ENCODE results near the gene KCNK1.

Gene KCNK1

DNA sequence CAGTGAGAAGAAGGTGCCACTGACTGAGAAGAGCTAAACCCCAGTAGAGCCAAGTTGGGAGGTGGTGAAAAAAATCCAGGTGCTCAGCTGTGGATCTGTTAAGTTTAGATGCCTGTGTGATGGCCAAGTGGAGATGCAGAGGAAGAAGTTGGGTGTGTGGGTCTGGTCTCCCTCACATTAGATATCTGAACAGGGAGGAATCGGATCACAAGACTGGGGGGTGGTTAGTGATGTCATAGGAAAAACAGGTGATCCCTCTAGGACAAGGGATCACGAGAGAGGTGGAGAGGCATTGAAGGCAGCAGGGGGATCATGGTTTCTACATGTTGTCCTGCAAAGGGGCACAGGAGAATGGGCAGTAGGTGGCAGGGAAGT, 22.6 kb downstream of the KCNK1 start:
- DNase-seq (ENCODE audit: low spot score) = no peak

DNA sequence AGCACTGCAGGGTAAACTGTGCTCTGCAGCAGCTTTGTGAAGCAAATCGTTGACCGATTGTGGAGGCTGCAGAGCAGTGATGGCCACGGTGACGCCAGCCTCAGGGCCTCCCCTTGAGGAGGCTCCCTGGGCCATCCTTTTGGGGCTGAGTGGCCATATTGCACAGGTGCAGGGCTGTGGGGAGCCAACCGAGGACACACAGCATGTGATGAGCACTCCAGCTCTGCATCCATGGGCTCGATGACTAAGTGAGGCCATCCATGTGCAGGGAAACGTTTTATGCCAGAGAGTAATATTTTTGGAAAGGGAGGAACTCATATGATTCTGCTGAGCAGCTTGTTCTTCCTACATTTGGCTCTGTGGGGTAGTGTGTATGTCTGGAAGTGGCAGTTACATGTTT, 24.6 kb downstream of the KCNK1 start:
- DNase-seq (ENCODE audit: low spot score) = no peak

DNA sequence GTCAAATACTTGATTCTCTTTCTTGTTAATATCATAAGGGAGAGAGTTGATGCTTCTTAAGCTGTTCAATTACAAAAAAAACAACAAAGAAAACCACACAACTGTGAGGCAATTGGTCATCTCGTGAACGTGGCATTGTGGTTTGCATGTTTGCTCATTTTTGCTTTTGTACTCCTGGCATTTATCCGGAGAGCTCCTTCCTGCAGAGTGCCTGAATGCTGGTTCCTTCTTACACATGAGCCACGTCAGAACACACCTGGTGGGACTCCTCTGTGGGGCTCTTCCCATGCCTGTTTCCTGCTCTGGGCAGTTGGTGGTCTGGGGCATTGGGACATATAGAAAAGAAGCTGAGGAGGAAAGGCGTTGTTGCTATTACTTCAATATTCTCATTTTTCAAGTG, 25.7 kb downstream of the KCNK1 start:
- no peak for DNase-seq (ENCODE audit: low spot score)

DNA sequence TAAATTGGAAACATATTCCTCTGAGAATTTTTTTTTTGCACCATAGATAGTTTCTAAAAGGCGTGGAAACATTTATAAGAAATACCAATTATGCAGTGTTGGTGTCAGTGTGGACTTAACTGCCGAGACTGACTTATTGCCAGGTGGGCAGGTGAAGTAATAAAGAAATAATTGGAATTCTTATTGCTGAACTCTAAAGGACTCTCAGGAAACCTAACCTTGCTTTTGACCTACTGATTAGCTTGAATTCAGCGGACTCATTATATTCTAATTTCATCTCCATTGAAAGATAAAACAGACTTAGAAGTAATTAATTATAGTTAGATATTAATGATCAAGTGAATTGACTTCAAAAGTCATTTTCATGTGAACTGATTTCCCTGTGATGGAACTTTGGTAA, 26.3 kb downstream of the KCNK1 start:
- DNase-seq (ENCODE audit: low spot score) = no peak

DNA sequence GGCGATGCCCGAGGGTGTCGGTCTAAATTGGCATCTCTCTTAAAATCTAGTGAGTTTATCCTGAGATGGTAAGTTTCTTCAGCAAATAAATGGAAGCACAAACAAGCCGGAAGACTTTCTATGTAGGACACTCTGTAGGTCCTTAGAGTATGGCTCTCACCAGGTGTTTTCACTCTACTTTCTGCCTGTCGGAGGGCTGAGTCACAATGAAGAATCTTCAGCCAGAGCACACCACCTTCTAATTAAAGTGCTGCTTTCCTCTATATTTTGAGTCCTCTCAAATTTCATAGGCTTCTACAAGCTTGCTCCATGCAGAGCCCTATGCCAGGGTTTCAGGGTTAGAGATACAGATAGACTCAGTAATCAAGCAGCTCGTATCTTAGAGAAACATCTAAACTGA, 27.1 kb downstream of the KCNK1 start:
- no peak for DNase-seq (ENCODE audit: low spot score)

DNA sequence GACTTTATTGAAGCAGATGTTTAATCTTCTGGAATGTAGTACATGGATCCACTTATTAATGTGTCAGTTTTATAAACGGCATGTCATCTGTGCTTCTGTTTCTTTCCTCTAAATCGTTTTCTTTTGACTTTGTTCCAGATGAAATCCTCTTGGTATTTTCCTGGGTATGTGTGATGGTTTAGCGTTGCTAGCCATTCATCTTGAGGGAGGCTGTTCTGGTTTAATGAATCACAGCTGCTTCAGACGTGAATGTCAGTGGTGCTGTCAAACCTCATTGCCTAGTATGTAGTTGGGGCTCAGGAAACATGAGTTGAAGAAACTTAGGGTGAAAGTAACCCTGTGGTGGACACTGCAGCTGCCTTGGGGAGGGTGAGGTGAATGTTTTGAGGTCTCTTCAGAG, 33.2 kb downstream of the KCNK1 start:
- no peak for DNase-seq (ENCODE audit: low spot score)

DNA sequence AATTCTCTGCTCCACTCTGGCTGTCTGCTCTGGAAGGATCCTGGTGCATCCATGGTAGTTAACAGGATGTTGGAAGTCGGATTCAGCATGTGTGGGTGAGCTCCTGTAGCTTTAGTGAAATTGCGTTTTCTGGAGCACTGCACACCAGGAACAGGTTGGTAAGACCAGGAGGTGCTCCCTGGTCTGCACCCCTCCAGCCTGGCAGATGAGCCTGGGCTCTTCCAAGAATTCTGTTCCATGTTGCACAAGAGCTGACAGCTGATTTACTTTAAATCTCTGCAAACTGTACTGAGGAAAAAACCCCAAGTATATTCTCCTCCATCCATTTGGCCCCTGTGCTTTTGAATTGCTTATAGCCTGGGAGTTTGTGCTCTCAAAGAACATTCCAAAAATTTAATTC, 33.7 kb downstream of the KCNK1 start:
- no peak for DNase-seq (ENCODE audit: low spot score)

DNA sequence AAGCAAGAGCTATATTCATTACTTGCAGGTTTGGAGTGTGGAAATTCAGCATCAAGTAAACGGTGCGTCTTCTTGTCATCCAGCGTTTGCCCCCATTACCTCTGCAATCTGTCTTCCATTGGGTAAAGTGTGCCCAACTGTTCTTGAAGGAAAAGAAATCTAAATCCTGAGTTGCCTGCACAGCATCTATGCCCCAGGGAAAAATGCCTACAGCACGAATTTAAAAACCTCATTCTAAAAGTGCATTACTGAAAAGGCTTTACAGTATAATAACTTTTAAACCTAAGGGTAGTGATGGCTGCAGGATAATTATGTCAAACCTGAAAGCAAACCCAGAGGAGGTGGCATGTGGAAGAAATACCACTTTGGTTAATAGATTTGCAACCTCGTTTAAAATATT, 37.2 kb downstream of the KCNK1 start:
- DNase-seq (ENCODE audit: low spot score) = no peak

DNA sequence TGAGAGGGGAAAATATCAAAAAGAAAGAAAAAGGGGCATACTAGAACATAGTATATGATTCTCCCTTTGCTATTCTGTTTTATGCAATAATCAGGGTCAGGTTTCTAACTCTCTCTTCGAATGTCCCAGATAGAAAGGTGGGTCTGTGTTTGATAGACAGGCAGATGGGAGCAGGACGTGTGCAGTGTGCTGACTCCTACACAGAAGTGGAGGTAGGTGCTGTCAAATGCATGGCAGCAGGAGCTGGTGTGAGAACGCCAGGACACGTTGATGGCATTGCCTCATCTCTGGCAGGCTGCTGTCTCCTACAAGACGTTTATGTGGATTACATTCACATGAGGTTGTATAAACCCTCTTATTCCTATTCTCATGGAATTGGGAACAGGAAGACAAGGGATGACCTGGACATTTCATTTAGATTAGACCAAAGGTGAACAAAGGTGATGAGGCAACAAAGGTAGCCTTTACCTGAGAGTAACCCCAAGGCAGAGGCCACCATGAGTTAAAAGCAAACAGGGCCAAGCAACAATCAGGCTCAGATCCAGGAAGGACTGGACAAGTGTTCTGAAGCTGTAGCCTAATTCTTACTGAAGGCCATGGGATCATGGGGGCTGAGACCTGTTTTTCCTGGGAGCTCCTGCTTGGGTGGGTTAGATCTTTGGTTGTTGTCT, 37.8 kb downstream of the KCNK1 start:
- no peak for DNase-seq (ENCODE audit: low spot score)

DNA sequence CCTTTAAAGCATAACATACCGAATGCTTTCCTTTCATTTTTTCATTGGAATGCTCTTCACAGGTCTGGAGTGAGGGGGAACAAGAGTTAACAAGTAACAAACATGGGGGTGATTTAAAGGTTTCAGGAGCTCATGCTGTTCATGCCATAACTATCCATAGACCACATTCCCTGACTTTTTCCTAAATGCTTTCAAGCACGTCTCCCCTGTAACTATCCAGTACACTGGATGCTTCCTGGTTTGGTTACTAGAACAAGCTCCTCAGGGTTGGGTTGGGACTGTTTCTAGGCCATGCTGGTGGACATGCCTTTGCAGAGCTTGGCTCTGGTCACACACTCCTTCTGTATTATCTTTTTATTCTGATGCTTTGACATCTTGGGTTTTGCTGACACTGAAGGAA, 38.6 kb downstream of the KCNK1 start:
- DNase-seq (ENCODE audit: low spot score) = no peak

DNA sequence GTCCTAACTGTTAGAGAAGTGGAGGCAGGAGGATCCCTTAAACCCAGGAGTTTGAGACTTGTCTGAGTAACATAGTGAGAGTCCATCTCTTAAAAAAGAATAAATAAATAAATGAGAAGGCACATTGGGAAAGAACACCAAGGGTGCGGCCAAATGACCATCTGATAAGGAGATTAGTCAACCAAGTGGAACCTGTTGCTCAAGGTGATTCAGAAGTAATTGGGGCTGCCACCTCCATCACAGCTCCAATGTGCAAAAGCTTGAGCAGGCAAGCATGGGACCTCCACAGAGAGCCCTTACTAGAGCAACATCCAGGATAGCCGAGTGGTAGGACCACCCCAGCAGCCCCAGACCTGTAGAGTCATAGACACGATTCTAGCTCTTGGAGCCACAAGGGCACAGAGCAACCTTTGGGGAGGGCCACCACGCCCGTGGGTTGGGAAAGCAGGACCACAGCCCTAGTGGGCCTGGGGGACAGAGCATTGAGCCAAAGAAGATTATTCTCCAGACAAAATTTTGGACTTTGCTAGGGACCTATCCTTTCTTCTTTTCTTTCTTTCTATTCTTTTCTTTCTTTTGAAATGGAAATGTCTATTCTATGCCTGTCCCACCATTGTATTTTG, 40.9 kb downstream of the KCNK1 start:
- no peak for DNase-seq (ENCODE audit: low spot score)

DNA sequence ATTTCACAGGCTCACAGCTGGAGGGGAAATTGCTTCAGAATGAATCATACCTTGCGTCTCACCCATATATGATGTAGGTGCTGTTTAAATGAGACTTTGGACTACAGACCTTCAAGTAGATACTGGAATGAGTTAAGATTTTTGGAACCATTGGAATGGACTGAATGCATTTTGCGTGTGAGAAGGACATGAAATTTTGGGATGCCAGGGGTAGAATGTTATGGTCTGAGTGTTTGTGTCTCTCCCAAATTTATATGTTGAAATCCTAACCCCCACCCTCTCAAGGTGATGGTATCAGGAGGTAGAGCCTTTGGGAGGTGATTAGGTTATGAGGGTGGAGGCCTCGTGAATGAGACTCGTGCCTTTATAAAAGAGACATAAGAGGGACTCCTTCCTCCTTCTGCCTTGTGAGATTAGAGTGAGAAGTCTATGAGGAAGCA, 41.4 kb downstream of the KCNK1 start:
- no peak for DNase-seq (ENCODE audit: low spot score)

DNA sequence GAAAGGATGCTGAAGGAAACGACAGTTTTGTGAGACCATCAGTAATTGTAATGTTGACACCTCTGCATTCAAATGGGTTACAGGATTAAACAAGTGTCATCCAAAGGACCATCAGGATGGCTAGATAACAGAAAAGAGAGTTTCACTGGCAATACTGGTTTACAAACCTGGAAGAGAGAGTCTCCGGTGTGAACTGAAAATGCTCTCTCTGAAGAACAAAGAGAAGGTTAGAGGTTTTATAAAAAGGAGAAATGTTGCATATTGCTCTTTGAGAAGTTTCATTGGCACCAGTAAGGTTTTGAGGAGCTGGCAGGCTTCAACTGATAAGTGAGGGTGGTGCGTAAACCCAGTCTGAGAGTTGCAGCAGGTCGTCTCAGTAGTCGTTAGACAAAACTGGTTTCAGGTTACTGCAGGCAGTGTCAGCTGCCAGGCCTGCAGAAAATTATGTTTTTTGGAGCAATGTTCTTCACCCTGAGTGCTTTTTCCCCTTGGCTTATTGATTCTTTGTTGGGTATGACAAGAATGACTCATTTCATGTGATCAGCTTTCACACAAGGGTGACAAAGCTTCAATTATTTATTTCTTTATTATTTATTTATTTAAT, 42.2 kb downstream of the KCNK1 start:
- no peak for DNase-seq (ENCODE audit: low spot score)

DNA sequence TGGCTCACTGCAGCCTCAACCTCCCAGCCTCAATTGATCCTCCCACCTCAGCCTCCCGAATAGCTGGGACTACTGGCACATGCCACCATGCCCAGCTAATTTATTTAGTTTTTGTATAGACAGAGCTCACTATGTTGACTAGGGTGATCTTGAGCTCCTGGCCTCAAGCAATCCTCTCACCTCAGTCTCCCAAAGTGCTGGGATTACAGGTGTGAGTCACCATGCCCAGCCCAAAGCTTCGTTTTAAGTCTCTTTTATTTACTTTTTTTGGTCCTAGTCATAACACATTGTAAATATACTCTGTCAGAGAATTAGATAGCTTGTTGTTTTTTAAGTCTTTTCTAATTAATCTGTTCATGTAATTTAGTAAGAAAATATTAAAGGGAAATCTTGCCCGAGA, 42.8 kb downstream of the KCNK1 start:
- no peak for DNase-seq (ENCODE audit: low spot score)

DNA sequence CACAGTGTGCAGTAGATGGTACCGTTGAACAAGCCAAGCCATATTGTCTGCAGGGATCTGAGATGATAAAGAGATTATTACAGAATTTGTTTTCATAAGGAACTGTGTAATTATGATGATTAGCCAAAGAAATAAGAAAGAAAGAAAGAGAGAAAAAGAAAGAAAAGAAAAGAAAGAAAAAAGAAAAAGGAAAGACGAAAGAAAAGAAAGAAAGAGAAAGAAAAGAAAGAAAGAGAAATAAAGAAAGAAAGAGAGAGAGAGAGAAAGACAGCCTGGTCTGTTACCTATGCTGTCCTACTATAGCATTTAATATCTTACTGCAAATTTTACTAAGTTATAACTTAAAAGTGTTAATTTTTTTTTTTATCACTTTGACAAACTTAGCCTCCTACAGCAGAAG, 43.6 kb downstream of the KCNK1 start:
- DNase-seq (ENCODE audit: low spot score) = no peak

DNA sequence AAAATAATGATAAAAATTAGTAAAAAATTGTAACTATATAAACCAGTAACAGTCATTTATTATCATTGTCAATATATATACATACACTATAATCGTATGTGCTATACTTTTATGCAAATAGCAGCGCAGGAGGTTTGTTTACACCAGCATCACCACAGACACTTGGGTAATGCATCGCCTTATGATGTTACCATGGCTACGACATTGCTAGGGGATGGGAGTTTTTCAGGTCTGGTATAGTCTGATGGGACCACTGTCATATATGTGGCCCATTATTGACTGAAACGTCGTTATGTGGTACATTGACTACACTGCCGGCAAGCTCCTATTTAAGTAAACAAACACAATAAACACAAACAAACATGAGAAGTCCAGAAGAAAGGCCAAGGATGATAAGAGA, 45.6 kb downstream of the KCNK1 start:
- DNase-seq (ENCODE audit: low spot score) = no peak

DNA sequence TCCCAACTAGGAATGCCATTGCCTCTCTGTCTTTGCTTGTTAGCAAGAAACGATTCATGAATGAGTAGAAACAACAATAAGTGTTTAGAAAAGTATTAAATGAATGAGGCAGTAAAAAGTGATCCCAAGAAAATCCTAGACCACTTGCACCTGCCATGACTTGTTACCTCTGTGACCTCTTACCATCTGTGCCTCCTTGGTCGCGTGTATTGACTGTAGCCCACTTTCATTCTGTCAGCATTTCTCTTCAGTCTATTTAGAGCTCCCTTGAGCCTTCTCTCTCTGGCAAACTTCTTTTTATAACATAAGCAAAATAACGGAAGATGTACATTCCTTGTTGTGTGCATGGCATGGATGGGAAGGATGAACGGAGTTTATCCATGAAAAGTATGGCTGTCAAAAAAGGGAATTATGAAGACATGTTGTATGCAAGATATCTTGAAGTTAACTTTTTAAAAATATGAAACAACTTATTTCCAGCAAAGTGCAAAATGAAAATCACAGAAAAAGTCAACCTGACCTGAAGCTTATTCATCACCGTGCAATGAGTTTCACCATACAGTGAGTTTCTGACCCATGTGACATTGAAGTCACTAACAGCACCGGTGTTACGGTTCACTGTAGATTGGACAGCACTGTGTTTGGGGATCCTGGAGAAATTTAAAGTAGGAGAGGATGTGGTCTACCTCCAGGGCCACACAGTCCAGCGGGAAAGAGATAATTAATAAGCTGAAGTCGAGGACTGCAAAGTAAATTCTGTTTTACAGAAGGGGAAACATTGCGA, 47.7 kb downstream of the KCNK1 start:
- DNase-seq (ENCODE audit: low spot score) = no peak

DNA sequence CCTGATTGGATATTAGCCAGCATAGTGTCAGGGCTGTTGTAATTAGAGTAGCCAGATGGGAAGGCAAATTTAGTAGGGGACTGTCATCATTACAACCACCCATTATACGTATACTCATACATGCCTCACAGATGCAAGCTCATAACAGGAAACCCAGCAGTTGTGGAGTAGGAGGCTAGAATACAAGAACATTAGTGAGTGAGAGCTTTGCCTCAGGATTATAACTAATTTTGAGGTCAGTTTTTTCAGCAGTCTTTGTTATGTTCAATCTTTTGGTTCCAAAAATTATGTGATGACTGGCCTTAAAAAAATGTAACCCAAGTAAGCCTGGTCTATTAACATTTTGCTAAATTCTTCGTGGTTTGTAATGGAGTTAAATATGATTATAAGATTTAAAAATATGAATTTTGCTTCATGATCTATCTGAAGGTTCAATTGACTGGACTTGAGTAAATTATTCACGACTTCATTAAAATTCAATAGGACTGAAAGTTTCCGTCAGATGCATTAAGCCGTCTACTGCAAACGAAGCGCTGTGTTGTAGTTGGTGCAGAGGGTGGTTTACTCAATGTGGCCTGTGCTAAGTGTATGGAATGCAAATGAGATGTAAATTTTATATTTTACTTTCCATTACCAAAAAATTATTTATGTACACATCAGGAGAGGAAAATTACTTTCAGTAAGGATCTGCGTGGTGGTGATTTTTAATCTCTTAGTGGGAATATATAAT, 48.8 kb downstream of the KCNK1 start:
- no peak for DNase-seq (ENCODE audit: low spot score)

DNA sequence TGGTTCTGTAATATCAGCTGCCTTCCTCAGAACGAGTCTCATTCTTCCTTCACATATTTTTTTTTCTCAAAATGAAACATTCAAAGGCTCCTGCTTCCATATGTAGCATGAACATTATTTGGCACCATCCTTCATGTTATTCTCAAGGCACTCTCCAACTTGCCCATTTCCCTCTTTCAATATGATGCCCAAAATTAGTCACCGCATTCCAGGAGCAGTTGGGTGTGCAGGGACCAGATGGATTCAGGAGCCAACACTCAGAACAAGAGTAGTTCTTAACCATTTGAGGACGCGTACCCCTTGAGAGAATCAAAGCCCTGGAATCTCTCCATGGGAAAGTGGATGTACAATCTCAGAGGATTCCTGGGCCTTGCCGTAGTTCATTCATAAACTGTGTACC, 50.3 kb downstream of the KCNK1 start:
- DNase-seq (ENCODE audit: low spot score) = no peak

DNA sequence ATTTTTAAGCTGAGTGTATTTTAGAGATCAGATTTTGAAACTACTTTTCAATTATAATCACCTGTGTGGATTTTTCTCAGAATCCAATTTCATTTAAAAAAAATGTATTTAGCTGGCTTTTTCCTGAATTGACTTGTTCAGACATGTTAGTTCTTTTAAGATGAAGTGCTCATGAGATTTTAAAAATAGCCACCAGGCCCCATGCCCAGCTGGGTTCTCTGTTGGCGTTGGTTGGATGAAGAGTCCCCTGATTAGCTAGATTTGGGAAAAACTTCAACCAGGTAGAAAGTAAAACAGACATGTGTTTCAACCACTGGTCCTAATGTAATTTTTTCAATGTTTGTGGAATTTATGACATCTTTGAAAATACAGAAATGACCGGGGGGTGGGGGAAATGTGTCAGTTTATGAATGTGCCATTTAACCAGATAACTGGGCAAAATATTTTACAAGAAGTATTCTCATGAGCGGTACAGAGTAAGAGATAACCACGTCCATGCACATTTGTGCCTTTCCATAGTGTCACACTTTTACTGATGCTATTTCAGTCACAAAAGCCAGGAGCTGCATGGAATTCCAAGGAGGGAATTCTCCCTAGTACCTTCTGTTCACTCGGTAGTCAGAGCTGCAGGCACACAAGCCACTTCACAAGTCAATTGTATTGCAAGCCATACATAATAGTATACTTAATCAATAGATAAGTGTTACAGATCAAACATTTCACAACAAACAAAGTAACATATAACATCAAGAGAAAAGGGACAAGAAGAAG, 51.1 kb downstream of the KCNK1 start:
- DNase-seq (ENCODE audit: low spot score) = no peak

DNA sequence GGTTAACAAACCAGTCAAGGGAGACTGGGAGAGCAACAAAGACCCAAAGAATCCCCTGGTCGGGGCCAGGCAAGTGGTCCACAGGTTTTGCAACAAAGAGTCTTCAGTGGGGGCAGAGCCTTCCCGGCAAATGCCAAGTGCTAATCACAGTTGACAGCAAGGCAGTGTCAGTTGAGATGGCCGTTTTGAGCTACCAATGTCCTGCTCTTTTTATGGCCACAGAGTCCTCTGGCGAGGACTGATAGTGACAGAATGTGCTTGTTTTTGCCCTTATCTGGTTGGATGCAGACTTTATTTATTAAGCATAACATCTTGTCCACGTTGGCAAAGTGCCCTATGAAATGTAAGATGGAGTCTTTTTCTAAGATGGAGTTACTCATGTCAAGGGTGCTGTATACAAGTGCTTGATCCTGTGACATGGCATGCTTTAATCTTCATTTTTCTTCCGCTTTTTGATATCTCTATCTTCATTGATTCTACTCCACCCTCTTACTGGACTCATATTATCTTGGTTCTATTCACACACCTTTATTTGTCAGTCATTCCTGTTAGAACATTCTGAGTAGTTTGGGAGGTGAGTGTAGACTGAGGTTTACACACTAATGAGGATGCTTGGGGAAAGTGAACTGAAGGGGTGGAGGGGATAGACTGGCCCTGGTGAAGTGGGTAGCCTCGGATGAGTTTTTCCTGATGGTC, 51.8 kb downstream of the KCNK1 start:
- no peak for DNase-seq (ENCODE audit: low spot score)
